ENCODE results near the gene GBE1.

GBE1 gene

DNA sequence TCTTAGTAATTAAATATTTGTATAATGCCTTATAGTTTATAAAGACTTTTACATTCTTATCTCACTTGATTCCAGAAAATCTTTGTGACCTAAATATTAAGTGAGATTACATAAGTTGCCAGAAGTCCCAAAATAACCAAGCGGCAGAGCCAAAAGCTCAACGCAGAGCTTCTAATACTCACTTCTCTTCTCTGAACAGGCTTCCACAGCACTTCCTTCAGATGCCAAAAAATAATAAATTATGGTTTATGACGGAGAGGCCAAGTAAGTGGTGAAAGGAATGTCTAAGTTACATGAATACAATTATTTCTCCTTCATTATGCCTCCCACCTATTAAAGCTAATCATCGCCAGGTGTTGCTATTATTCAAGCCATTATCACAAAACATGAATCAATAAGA lies 110.3 kb downstream of the GBE1 start:
- no peak for DNase-seq
- intact Hi-C loops (cut with DNase I): no loop called here

DNA sequence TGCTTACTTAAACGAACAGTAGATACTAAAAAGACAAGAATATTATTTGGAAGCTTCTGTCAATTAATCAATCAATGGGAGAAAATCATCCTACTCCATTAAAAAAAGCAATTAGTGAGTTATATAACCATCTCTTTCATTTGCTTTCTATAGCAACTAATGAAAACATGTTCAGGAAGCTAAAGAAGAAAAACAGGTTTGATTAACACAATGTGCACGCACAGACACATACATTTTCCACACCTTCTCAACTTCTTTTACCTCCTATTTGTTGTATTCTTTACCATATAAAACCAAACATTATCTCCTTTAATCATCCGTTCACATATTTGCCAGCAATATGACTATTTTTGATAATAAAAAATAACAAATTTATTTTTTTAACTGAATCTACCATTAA lies 111.3 kb downstream of the GBE1 start:
- no peak for DNase-seq
- intact Hi-C loops (cut with DNase I): no loop called here

DNA sequence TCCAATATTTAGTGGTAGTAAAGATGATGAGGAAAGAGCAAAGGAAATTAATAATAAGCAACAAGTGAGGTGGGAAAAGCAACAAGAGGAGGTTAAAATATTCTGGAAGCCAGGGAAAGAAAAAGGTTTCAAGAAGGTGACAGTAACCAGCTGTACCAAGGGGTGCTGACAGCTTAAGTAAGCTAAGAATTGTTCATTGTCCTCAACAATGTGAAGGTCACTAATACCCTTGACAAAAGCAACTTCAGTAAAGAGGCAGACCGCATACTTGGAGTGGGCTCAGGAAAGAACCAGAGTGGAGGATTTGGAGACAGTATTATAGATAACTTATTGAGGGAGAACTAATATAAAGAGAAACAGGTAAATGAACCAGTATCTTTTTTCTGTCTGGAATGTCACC lies 116.2 kb downstream of the GBE1 start:
- intact Hi-C loops (cut with DNase I): no loop called here
- no peak for DNase-seq

DNA sequence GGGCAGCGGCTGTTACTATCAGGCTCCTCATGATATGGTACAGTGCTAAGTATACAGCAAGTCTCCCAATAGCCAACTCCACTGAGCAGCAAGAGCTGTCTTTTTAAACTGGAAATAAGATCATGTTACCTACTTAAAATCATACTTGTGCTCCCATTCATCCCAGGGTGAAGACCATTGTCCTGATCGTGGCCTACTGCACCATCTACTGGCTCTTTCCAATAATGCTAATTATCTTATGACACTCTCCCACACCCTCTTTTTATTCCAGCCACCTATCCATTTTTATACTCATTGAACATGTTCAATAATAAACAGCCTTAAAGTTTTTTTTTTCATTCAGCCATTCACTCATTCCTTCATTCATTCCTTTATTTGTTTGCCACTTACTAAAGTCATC lies 117.7 kb downstream of the GBE1 start:
- peak in 2 of 42 donors; percentile 7 to 19 for DNase-seq
- intact Hi-C loops (cut with DNase I): no loop called here

DNA sequence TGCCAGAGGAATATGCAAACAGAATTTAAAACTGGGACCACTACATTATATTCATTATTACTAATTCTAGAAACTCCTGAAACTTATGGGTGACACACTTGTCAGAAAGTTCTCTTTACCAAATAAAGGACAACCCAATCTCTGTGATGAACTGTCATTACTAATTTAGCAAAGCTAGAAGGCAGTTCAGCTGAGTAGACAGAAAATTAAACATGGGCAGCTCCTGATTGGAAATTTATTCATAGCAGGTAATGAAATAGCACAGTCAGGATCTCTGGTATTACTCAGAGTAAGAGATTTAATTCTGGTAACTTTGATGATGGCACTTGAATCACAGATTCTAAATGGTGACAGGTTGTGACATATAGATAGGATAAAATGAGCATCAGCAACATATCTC lies 123.0 kb downstream of the GBE1 start:
- no peak for DNase-seq
- intact Hi-C loops (cut with DNase I): no loop called here

DNA sequence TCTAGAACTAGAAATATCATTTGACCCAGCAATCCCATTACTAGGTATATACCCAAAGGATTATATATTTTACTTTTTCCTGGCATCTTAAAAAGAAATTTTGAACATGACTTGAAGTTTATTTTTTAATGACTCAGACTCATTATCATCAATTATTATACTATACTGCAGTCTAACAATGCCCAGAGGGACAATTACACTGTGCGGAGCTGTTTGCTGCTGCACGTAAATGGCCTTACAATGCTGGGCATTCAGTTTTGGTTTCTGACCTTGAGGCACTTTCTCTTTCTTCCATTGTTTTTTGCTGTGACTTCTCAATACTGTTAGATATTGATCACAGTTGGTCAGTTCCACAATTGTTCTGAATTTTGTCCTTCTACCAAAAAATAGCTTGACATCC lies 128.8 kb downstream of the GBE1 start:
- DNase-seq: no peak

DNA sequence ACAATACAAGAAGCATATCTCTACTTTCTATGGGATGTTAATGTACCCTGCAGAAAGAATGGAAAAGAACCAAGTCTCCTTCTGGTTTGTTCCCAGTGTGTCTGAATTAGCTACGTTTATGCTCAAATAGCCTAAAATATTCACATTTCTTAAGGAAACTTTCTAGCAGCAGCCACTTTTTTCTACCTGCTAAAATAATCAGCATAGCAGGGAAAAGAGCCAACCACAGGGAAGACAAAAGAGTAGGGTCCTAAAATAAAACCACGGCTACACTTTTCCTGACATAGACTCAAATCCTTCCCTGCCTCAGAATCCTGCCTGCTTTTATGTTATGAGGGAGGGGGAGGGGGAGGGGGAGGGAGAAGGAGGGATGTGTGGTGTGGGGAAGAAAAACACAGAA lies 136.7 kb downstream of the GBE1 start:
- intact Hi-C loops (cut with DNase I): no loop called here
- DNase-seq: no peak

More for the DNA sequence above, 128.8 kb downstream of the GBE1 start:
- intact Hi-C loops (cut with DNase I): no loop called here

DNA sequence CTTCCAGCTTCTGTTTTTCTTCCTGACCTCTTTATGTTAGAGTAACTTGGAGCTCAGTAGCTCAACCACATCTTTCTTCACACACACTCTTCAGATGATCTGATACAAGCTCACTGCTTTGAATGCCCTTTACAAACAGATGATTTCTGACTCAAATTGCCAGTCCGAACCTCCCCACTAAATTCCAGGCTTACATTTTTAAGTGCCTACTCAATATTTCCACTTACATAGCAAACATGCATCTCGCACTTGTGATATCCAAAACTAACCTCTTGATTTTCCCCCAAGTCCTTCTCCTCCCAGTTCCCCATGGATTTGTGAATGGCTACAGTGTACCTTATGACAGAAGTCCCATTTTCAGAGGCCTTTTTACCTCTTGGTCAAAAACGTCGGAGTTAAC lies 139.1 kb downstream of the GBE1 start:
- intact Hi-C loops (cut with DNase I): no loop called here
- DNase-seq: no peak

DNA sequence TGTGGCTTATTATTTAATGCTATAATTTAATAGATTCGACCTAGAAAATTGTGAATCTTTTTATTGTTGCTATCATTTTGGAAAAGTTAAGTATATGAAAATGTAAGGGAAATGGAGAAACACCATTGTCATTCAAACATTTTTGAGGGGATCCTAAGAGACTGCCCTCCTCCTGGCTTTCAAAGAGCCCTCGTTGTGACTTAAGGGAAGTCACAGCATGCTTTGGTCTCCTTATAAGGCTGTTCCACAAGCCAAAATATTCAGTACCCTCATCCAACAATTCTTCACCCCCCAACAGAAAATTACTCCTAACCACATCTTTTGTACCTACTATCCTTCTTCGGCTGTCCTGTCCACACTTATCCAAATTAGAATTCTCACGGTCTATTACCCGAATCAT lies 140.2 kb downstream of the GBE1 start:
- intact Hi-C loops (cut with DNase I): no loop called here
- no peak for DNase-seq

DNA sequence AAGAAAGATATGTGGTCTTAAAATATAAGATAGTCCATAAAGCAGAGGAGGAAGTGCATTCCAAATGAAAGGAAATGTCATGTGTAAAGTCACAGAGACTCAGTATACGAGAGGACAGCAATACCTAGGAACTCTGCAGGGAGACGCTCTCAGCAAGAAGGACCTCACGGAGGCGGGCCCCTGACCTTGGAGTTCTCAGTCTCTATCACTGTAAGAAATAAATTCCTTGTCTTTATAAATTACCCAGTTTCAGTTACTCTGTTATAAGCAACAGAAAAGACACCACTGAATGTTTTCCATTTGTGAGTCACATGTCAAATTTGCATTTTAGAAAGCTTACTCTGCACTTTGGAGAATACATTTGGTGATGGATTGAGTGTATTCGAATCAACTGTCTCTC lies 140.6 kb downstream of the GBE1 start:
- intact Hi-C loops (cut with DNase I): no loop called here
- no peak for DNase-seq

DNA sequence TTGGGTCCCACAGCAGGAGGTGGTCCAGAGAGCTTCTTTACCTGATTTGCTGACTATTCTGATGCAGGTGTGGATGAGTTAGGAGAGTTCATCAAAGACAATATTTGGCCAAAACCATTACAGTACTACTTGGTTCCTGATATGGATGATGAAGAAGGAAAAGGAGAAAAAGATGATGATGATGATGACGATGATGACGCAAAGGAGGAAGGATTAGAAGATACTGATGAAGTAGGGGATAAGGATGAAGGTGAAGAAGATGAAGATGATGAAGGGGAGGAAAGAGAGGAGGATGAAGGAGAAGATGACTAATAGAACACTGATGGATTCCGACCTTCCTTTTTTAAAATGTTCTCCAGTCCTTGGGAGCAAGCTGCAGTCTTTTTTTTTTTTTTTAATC lies 148.7 kb downstream of the GBE1 start:
- no peak for DNase-seq
- intact Hi-C loops (cut with DNase I): no loop called here

DNA sequence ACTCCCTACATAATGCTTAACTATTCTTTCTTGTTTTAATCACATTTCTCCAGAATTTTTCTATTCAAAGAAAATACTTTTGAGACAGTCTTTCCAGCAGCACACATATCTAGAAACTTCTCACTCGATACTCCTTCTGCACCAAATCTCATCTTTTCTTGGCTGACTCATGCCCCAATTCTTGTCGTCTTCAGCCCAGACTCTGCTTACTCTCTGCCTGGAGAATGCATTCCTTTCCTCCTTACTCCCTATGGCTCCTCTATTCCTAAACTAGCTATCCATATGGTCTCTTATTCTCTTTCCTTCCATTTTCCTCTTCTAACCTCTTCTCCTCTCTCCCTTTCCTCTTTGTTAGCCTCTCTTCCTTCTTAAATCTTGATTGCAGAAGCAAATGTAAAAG lies 158.7 kb downstream of the GBE1 start:
- intact Hi-C loops (cut with DNase I): no loop called here
- no peak for DNase-seq

DNA sequence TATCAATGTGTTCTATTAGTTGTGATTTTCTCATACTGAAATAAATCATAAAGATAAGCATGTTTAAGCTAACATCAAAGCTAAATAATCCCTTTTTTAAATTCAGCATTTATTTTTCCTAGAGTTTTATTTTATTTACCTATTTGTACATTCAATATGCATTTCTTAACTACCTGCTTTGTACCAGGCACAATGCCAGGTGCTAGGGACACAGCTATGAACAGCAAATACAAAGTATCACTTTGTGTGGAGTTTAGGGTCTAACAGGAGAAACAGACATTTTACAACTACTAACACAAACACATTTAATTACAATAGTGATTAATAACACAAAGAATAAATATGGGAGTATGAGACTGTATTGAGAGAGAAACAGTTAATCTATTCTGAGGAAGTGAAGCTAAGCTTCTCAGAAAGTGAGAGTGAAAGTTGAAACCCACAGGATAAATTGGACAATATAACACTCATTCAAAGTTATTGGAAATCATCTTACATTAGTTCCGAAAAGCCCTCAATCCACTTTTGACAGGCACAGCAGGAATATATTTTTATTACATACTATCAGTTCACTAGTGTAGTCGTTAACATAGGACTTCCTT lies 159.6 kb downstream of the GBE1 start:
- DNase-seq: no peak
- intact Hi-C loops (cut with DNase I): no loop called here

DNA sequence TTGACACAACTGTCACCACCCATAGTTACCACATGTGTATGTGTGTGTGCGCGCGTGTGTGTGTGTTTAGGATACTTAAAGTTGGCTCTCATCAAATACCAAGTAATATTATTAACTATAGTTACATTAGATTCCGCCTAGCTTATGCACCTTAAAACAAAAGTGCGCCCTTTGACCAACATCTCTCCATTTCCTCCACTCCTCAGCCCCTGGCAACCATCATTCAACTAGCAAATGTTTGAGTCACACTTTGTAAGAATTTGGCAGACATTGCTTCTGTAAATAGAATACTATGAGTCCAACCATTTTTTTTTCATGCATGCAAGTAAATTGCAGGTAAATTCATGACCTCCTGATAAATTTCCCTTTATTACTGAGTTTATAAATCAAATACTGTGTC lies 169.3 kb downstream of the GBE1 start:
- DNase-seq: no peak

DNA sequence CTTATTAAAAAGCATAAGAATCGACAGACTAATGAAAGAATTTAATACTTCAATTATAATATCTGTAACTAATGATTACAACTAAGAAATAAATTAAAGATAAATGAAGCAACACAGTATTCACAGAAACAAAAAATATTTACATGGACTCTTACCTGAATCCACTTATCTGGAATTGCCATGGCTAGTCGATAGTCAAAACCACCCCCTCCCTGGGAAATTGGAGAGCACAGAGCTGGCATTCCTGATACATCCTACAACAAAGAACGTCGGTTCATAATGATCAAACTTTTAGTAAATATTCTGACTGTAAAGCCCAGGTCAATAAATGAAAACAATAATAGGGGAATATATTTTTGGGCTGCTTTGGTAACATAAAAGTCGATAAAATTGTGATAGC lies 175.5 kb downstream of the GBE1 start:
- DNase-seq: no peak
- intact Hi-C loops (cut with DNase I): no loop called here

More for the DNA sequence above, 169.3 kb downstream of the GBE1 start:
- intact Hi-C loops (cut with DNase I): no loop called here

DNA sequence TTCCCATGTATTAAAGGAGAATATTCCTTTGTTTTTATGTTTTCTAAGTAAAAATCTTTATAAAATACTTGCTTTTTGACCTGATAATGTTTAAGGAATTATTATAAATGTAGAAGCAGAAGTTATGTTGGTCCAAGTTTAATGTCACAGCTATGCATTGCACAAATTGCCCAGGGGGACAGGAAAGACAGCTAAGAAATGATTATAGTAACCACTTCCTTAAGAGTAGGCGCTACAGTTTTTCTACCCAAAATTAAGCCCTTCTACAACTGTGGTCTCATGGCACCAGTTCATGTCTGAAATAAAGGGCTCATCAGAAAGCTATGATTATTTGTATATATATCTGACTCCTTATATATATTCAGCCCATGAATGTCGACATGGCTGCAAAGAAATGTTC lies 176.4 kb downstream of the GBE1 start:
- no peak for DNase-seq
- intact Hi-C loops (cut with DNase I): no loop called here

DNA sequence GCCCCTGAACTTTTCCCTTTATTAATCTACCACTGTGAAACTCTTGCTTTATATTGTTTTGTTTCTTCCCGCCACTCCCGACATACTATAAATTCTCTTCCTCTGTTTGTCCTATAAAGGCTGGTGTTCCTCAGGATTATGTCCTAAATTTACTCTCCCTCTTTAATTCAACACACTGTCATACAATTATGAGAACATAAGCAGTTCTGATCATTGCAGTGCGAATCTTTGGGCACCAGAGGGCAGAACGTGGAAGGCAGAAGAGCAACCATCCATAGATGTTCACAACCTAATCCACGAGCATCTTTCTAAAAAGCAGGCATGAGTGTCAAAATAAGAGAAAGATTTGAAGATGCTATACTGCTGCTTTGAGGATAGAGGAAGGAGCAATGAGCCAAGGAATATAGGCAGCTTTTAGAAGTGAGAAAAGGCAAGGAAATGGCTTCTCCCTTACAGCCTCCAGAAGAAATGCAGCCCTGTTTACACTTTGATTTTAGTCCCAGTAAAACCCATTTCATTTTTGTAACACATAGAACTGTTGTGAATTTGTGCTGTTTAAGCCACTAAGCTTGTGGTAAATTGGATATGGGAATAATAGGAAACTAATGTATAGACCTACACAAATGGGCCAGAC lies 179.4 kb downstream of the GBE1 start:
- intact Hi-C loops (cut with DNase I): no loop called here
- peak in 30 of 42 donors; percentile 3 to 63 (median 24) for DNase-seq

DNA sequence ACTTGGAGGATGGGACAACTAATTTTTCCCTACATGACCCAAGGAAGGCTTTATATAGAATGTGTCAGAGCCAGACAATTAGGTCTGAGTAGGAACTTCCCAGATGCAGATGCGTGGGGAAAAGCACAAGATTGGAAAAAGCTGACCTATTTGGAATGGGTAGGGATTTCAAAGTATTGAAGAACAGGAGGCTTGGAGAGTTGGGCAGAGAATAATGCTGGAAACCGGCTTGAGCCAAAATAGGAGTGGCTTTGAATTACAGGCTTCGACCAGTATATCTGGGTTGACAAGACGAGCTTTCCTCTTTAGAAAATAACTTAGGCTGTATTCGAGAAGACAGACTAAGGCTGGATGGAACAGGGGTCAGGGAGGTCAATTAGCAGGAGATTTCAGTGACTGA lies 181.1 kb downstream of the GBE1 start:
- intact Hi-C loops (cut with DNase I): no loop called here
- DNase-seq: no peak

DNA sequence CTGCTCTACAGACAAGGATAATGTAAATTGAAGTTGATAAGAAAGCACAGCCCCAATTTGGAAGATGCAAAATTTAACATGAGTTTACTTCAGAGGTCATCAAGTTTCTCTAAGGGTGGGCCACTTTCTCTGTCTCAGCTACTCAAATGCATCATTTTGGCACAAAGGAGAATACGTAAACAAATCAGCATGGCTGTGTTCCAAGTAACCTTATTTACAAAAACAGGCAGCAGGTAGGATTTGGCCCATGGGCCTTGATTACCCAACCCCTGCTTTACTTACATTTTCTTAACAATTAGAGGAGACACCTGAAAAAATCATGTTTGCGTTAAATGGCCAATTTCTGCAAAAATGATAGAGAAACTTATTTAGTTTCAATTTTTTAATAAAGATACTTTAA lies 181.7 kb downstream of the GBE1 start:
- intact Hi-C loops (cut with DNase I): no loop called here
- no peak for DNase-seq

DNA sequence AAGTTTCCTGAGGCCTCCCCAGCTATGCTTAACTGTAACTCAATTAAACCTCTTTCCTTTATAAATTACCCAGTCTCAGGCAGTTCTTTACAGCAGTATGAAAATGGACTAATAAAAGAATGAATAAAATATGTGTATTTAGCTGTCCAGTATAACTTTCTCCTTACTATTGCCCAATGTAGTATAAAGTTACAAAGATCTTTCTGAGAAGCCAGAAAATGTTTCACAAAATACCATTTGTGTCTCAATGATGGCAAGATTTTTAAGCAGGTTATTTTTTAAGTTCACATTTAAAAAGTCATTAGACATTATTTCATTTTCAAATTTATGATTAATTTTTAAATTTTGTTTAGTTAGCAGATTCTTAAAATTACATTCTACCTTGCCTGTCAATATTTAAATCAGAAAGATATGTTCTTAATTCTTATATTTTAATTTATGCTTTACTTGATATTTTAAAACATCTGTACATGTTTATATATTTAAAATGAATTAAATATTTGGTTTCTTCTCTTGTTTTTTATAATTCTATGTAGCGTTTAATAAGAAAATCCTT lies 189.2 kb downstream of the GBE1 start:
- intact Hi-C loops (cut with DNase I): no loop called here
- no peak for DNase-seq

DNA sequence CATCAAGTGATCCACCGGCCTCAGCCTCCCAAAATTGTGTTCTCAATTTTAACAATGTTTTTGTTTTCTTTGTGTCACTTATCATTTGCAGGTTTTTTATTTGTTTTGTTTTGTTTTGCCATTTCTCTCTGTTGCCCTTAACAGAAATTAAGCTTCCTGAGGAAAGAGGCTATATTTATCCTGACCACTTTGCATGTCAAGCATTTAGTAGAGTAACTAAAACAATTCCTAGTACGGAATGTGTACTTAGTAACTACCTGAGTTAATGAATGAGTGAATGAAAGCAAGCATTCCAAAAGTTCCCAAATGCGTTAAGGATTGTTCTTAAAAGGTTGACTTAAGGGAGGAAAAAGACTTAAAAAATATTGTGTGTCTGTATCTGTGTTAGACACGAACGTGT lies 193.1 kb downstream of the GBE1 start:
- intact Hi-C loops (cut with DNase I): no loop called here

More for the DNA sequence above, 193.1 kb downstream of the GBE1 start:
- DNase-seq: no peak
